Nephron (organoid): ENCODE measurements around the gene OPN1MW2.
"Not testable (repeated sequence)": the region's sequence is repeated elsewhere in the genome, so short reads cannot be mapped to it uniquely, and the experiment has no call there.

Source experiments
- H3K27ac Mint-ChIP-seq, 3 experiments: 2 replicates each; pipeline ENCODE4 v1.8.0; 2020; ENCODE audit warnings: mixed read lengths in 3 of 3, mild to moderate bottlenecking in 2 of 3, moderate library complexity in 1 of 3
- H3K27me3 Mint-ChIP-seq: 2 replicates; pipeline ENCODE4 v1.8.0; 2021; ENCODE audit warnings: low read depth, mild to moderate bottlenecking, moderate library complexity, mixed read lengths
- H3K36me3 Mint-ChIP-seq: 2 replicates; pipeline ENCODE4 v1.8.0; 2020; ENCODE audit warnings: low read depth, mixed read lengths
- H3K4me1 Mint-ChIP-seq: 2 replicates; pipeline ENCODE4 v1.8.0; 2020; ENCODE audit warnings: mixed read lengths
- H3K4me3 Mint-ChIP-seq, 3 experiments: 2 replicates each; pipeline ENCODE4 v1.8.0; 2020; ENCODE audit warnings: mild to moderate bottlenecking in 3 of 3, mixed read lengths in 3 of 3, moderate library complexity in 2 of 3
- H3K9me3 Mint-ChIP-seq: 2 replicates; pipeline ENCODE4 v1.8.0; 2020; ENCODE audit warnings: mixed read lengths

The OPN1MW2 gene

GRCh38 chrX:154239982-154240503 lies 20.5 kb downstream of the OPN1MW2 start:
- not testable (repeated sequence) for H3K27me3 Mint-ChIP-seq, H3K4me3 Mint-ChIP-seq, H3K9me3 Mint-ChIP-seq, H3K4me1 Mint-ChIP-seq, H3K27ac Mint-ChIP-seq, H3K36me3 Mint-ChIP-seq

- not testable (repeated sequence) for H3K36me3 Mint-ChIP-seq, H3K9me3 Mint-ChIP-seq, H3K27ac Mint-ChIP-seq, H3K27me3 Mint-ChIP-seq, H3K4me1 Mint-ChIP-seq, H3K4me3 Mint-ChIP-seq
Observed at GRCh38 chrX:154247377-154248045, 28.0 kb downstream of the OPN1MW2 start.

GRCh38 chrX:154248076-154248475 lies 28.5 kb downstream of the OPN1MW2 start:
- not testable (repeated sequence) for H3K4me1 Mint-ChIP-seq, H3K27me3 Mint-ChIP-seq, H3K9me3 Mint-ChIP-seq, H3K4me3 Mint-ChIP-seq, H3K27ac Mint-ChIP-seq, H3K36me3 Mint-ChIP-seq

- H3K36me3 Mint-ChIP-seq, H3K4me3 Mint-ChIP-seq, H3K4me1 Mint-ChIP-seq, H3K27ac Mint-ChIP-seq, H3K9me3 Mint-ChIP-seq, H3K27me3 Mint-ChIP-seq: not testable (repeated sequence)
Observed at GRCh38 chrX:154257282-154257681, 37.7 kb downstream of the OPN1MW2 start, which contains the start of gene OPN1MW3. OPN1MW3 (plus strand) TSS chrX:154257582; CDS start chrX:154257620, 38 bp downstream.

GRCh38 chrX:154258711-154259110 lies 39.2 kb downstream of the OPN1MW2 start:
- not testable (repeated sequence) for H3K4me3 Mint-ChIP-seq, H3K27ac Mint-ChIP-seq, H3K9me3 Mint-ChIP-seq, H3K27me3 Mint-ChIP-seq, H3K36me3 Mint-ChIP-seq, H3K4me1 Mint-ChIP-seq

- not testable (repeated sequence) for H3K36me3 Mint-ChIP-seq, H3K27me3 Mint-ChIP-seq, H3K27ac Mint-ChIP-seq, H3K4me3 Mint-ChIP-seq, H3K9me3 Mint-ChIP-seq, H3K4me1 Mint-ChIP-seq
Observed at GRCh38 chrX:154263072-154263471, 43.5 kb downstream of the OPN1MW2 start.

GRCh38 chrX:154269245-154269644 lies 49.7 kb downstream of the OPN1MW2 start:
- not testable (repeated sequence) for H3K27ac Mint-ChIP-seq, H3K36me3 Mint-ChIP-seq, H3K4me1 Mint-ChIP-seq, H3K27me3 Mint-ChIP-seq, H3K4me3 Mint-ChIP-seq, H3K9me3 Mint-ChIP-seq
